ENCODE results near the gene NUP58. TPM values are rescaled to one million over a fixed set of nuclear protein-coding genes. Genes with fewer than 3 reads are reported as not detected.

The NUP58 gene
- polyA plus RNA-seq, 4 donors = 41.1 to 70.5 (median 50.0) TPM

- DNase-seq (ENCODE audit: low read depth in 4 of 4, low spot score in 2 of 4) = no peak
Observed at GRCh38 chr13:25372284-25373081, 71.1 kb downstream of the NUP58 start.

- DNase-seq (ENCODE audit: low read depth in 4 of 4, low spot score in 2 of 4) = no peak
Observed at GRCh38 chr13:25375727-25376358, 74.4 kb downstream of the NUP58 start.

GRCh38 chr13:25377244-25377962 lies 76.0 kb downstream of the NUP58 start:
- no peak for DNase-seq (ENCODE audit: low read depth in 4 of 4, low spot score in 2 of 4)

- DNase-seq (ENCODE audit: low read depth in 4 of 4, low spot score in 2 of 4) = no peak
Observed at GRCh38 chr13:25378528-25378927, 77.1 kb downstream of the NUP58 start.

- no peak for DNase-seq (ENCODE audit: low read depth in 4 of 4, low spot score in 2 of 4)
Observed at GRCh38 chr13:25379011-25379410, 77.6 kb downstream of the NUP58 start.

GRCh38 chr13:25380082-25380481 lies 78.7 kb downstream of the NUP58 start:
- DNase-seq (ENCODE audit: low read depth in 4 of 4, low spot score in 2 of 4) = no peak

- DNase-seq (ENCODE audit: low read depth in 4 of 4, low spot score in 2 of 4) = no peak
Observed at GRCh38 chr13:25380741-25381324, 79.4 kb downstream of the NUP58 start.

- no peak for DNase-seq (ENCODE audit: low read depth in 4 of 4, low spot score in 2 of 4)
Observed at GRCh38 chr13:25384758-25385410, 83.5 kb downstream of the NUP58 start.

- DNase-seq (ENCODE audit: low read depth in 4 of 4, low spot score in 2 of 4) = no peak
Observed at GRCh38 chr13:25391932-25392331, 90.5 kb downstream of the NUP58 start.

Other genes starting within 250 kb of the NUP58 start
- 1 to 10 TPM in 3 of 4 donors, under 1 TPM in 1; 0.56 to 1.6 (median 1.3) TPM for gene PABPC3, start 205.5 kb upstream of the NUP58 start, polyA plus RNA-seq (ENCODE audit: insufficient read length in 4 of 4)
- gene AMER2, start 129.3 kb upstream of the NUP58 start, polyA plus RNA-seq (ENCODE audit: insufficient read length in 4 of 4) = under 1 TPM; 0.23 to 0.52 (median 0.31) TPM
- 10 to 100 TPM; 17.4 to 20.7 (median 20.4) TPM for gene MTMR6, start 14.1 kb upstream of the NUP58 start, polyA plus RNA-seq (ENCODE audit: insufficient read length in 4 of 4)
- gene ATP8A2, start 70.3 kb downstream of the NUP58 start, polyA plus RNA-seq (ENCODE audit: insufficient read length in 4 of 4) = 1 to 10 TPM; 5.4 to 6.7 (median 5.7) TPM